HepG2 (cell line): ENCODE measurements around the gene SLC13A3. TPM values are rescaled to one million over a fixed set of nuclear protein-coding genes. Genes with fewer than 3 reads are reported as not detected.

Source experiments
- ATAC-seq: fragments of 200-7000 bp; cut with Tn5 transposase; 3 replicates; pipeline ENCODE4 v1.9.1; 2020; ENCODE audit warnings: mild to moderate bottlenecking, moderate library complexity
- BruUV-seq: library from RNA; stranded (reverse); fragments of 400-500 nt; replicated peaks from 2 replicates; lab custom pipeline; 2021; lab: Mats Ljungman, UMichigan
- CTCF ChIA-PET: fragments of 300-600 bp; formaldehyde crosslinking; extraction: SDS; loops from one replicate; lab custom pipeline; 2021; ENCODE audit warnings: low total read pairs, inconsistent platforms, low intra/inter-chr PET ratio; lab: Yijun Ruan, JAX
- POLR2A ChIA-PET: fragments of 350-600 bp; sonication (Branson Sonifier 250); formaldehyde crosslinking; loops from one replicate; lab custom pipeline; 2020; ENCODE audit warnings: antibody characterized with exemption, inconsistent platforms; lab: Yijun Ruan, JAX
- DNase-seq: peaks from one replicate; pipeline ENCODE4 v3.0.0-alpha.2; 2015; ENCODE audit warnings: low spot score
- FAIRE-seq: peaks from 3 replicates; lab custom pipeline; 2011; peaks lifted over from hg19 to GRCh38; lab: Jason Lieb, UNC
- H2AFZ ChIP-seq: one replicate; pipeline ENCODE4 v1.6.1; 2011; ENCODE audit warnings: low read length, inconsistent platforms
- H3K27ac ChIP-seq: fragments of 300-600 bp; 3 replicates; pipeline ENCODE4 v1.8.0; 2011; ENCODE audit warnings: mixed run types, mild to moderate bottlenecking, mixed read lengths, low read length, inconsistent platforms; ENCODE audit not compliant: insufficient read depth; ENCODE audit errors: extremely low read length
- H3K27me3 ChIP-seq, 2 experiments: fragments of 200-600 bp in 1 of 2; 2 replicates in 1 of 2; 3 replicates in 1 of 2; pipeline versions ENCODE4 v1.6.0 to v1.8.0; 2011; ENCODE audit warnings: low read length in 2 of 2, mild to moderate bottlenecking in 2 of 2, moderate library complexity in 2 of 2, inconsistent platforms in 1 of 2; ENCODE audit not compliant: insufficient read depth in 2 of 2, control insufficient read depth in 1 of 2
- H3K36me3 ChIP-seq, 2 experiments: fragments of 200-600 bp in 1 of 2; replicated peaks in 1 of 2; 2 replicates in 1 of 2; 3 replicates in 1 of 2; pipeline versions ENCODE4 v1.5.1 to v1.8.0; 2011; ENCODE audit warnings: low read length in 2 of 2, inconsistent platforms in 1 of 2; ENCODE audit not compliant: insufficient read depth in 2 of 2, control insufficient read depth in 1 of 2
- H3K4me1 ChIP-seq: 2 replicates; pipeline ENCODE4 v1.5.1; 2012; ENCODE audit warnings: low read length, inconsistent platforms; ENCODE audit not compliant: insufficient read depth
- H3K4me2 ChIP-seq: 2 replicates; pipeline ENCODE4 v1.6.0; 2011; ENCODE audit warnings: low read depth, low read length, inconsistent platforms
- H3K4me3 ChIP-seq, 3 experiments: fragments of 200-600 bp in 1 of 3; sonication (generic), shearing (Covaris generic) in 1 of 3; replicated peaks in 1 of 3; 2 replicates each; pipeline ENCODE4 v1.5.1; 2011 to 2016; ENCODE audit warnings: low read length in 3 of 3, inconsistent platforms in 2 of 3, low read depth in 2 of 3, mild to moderate bottlenecking in 2 of 3, control low read depth in 1 of 3, mixed read lengths in 1 of 3; ENCODE audit not compliant: insufficient read depth in 1 of 3
- H3K79me2 ChIP-seq: one replicate; pipeline ENCODE4 v1.6.1; 2011; ENCODE audit warnings: low read length, inconsistent platforms; ENCODE audit not compliant: insufficient read depth
- H3K9ac ChIP-seq: 2 replicates; pipeline ENCODE4 v1.6.0; 2011; ENCODE audit warnings: mild to moderate bottlenecking, low read depth, low read length, inconsistent platforms; ENCODE audit not compliant: insufficient read depth
- H3K9me3 ChIP-seq: 2 replicates; pipeline ENCODE4 v1.5.1; 2012; ENCODE audit warnings: mild to moderate bottlenecking, low read length
- H4K20me1 ChIP-seq: 2 replicates; pipeline ENCODE4 v1.6.0; 2011; ENCODE audit warnings: inconsistent platforms, mild to moderate bottlenecking, low read length, moderate library complexity; ENCODE audit not compliant: insufficient read depth
- ATF1 ChIP-seq: IDR thresholded peaks from 2 replicates; pipeline ENCODE4 v1.6.1; 2016; ENCODE audit warnings: mild to moderate bottlenecking, control low read depth
- GATAD2A ChIP-seq: IDR thresholded peaks from 2 replicates; pipeline ENCODE4 v1.6.1; 2016
- IRF2 ChIP-seq: IDR thresholded peaks from 2 replicates; pipeline ENCODE4 v1.6.1; 2018; ENCODE audit warnings: missing genetic modification reagents, missing compliant biosample characterization
- KLF12 ChIP-seq: sonication (generic); formaldehyde crosslinking; IDR thresholded peaks from 2 replicates; pipeline ENCODE4 v1.4.0; 2020; ENCODE audit warnings: missing genetic modification reagents, borderline replicate concordance
- PCBP2 ChIP-seq: fragments of 200-400 bp; formaldehyde crosslinking; optimal IDR thresholded peaks from 2 replicates; pipeline ENCODE3; 2018; ENCODE audit warnings: low read length, low read depth; ENCODE audit not compliant: poor library complexity, severe bottlenecking
- RCOR2 ChIP-seq: IDR thresholded peaks from 2 replicates; pipeline ENCODE4 v1.6.1; 2016; ENCODE audit warnings: missing biosample characterization, missing genetic modification reagents
- RFX3 ChIP-seq: IDR thresholded peaks from 2 replicates; pipeline ENCODE4 v1.6.1; 2016; ENCODE audit warnings: missing biosample characterization, missing genetic modification reagents
- ZBTB7A ChIP-seq: sonication (generic); formaldehyde crosslinking; IDR thresholded peaks from 2 replicates; pipeline ENCODE4 v1.8.0; 2022; ENCODE audit warnings: mild to moderate bottlenecking, missing genetic modification reagents
- ZKSCAN1 ChIP-seq: fragments of 150-350 bp; IDR thresholded peaks from 2 replicates; pipeline ENCODE4 v1.6.1; 2014; ENCODE audit warnings: low read length
- ZNF224 ChIP-seq: sonication (generic); formaldehyde crosslinking; IDR thresholded peaks from 2 replicates; pipeline ENCODE4 v1.5.0; 2020; ENCODE audit warnings: mild to moderate bottlenecking, missing genetic modification reagents
- ZNF501 ChIP-seq: sonication (generic); formaldehyde crosslinking; IDR thresholded peaks from 2 replicates; pipeline ENCODE4 v1.5.1; 2020; ENCODE audit warnings: mild to moderate bottlenecking, moderate library complexity, missing genetic modification reagents
- ZNF792 ChIP-seq: IDR thresholded peaks from 2 replicates; pipeline ENCODE4 v1.6.1; 2016
- ZNF83 ChIP-seq: sonication (generic); formaldehyde crosslinking; IDR thresholded peaks from 2 replicates; pipeline ENCODE4 v1.4.0; 2020; ENCODE audit warnings: missing genetic modification reagents, mild to moderate bottlenecking, borderline replicate concordance
- WGBS: methylation state at CpG from one replicate; pipeline ENCODE4 v1.1.6; 2017; ENCODE audit warnings: low lambda C conversion rate; 5-methylcytosine and 5-hydroxymethylcytosine counted together
- in situ Hi-C: cut with HindIII; loops from 2 replicates; pipeline ENCODE4 v1.10.0; 2017; ENCODE audit warnings: low pct_unique_long_range_greater_than_20kb; ENCODE audit not compliant: extremely low pct_ligation_motif_present
- intact Hi-C: fragments of 100-400 bp; cut with micrococcal nuclease; formaldehyde crosslinking; loops from one replicate; pipeline ENCODE4 v1.10.0; 2022; ENCODE audit not compliant: unreplicated experiment
- polyA plus RNA-seq, 8 experiments: library from polyadenylated mRNA; depleted of rRNA in 3 of 8; stranded (reverse) in 7 of 8; unstranded in 1 of 8; fragments of >200 nt; fragmentation: Illumina TruSeq in 4 of 8; extraction: Trizol in 4 of 8; gene quantifications; 2 replicates each; pipeline versions ENCODE4 v1.2.1 to v1.2.3, GENCODE V29; 2011 to 2016; ENCODE audit warnings: low read depth in 4 of 8, missing spikeins in 1 of 8, mixed read lengths in 1 of 8; ENCODE audit not compliant: insufficient read depth in 1 of 8
- total RNA-seq, 5 experiments: library from RNA; depleted of rRNA; stranded (reverse); fragments of >200 nt; fragmentation: Illumina TruSeq; extraction: Trizol; gene quantifications; 2 replicates each; pipeline ENCODE4 v1.2.3, GENCODE V29; 2016; ENCODE audit warnings: low read depth in 1 of 5
- TF ChIP-seq, protein P1 (sequence below): sonication (generic); formaldehyde crosslinking; IDR thresholded peaks from 2 replicates; pipeline ENCODE4 v1.8.0; 2022; ENCODE audit warnings: mild to moderate bottlenecking, missing genetic modification reagents, moderate library complexity

The SLC13A3 gene
- total and polyA plus RNA-seq, 2 of the 13 experiments (the other 11 are each of a cell fraction or from before 2014, with no cell fraction given), result 66.5 to 76.0 TPM

DNA sequence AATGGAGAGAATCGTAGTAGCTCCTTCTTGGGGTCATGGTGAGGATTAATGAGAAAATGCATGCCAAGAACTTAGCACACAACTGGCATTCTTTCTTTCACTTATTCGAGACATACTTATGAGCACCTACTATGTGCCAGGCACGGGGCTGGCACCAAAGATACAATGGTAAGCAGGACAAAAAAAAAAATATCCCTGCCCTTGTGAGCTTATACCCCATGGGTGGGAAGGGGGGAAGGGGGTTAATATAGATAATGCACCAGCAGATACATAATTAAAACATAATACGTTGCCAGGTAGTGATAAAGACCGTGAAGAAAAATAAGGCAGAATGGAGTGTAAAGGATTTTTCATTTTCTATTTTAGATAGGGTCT, 8.3 kb downstream of the SLC13A3 start:
- Histone ChIP-seq H3K4me3 (no peak overlapping the region), H3K9ac (no peak overlapping the region), H3K4me1 (peaks cover 95% of the 10 kb centered on the region), H4K20me1 (no peaks in the 10 kb centered on the region), H2AFZ (no peak overlapping the region), H3K79me2 (peaks cover 35% of the 10 kb centered on the region), H3K27me3 (no peaks in the 10 kb centered on the region), H3K9me3 (no peaks in the 10 kb centered on the region), H3K27ac (no peak overlapping the region), H3K4me2 (no peak overlapping the region), H3K36me3 (peaks cover 5 to 33% of the 10 kb centered on the region in 2 experiments)
- CTCF ChIA-PET, result no interaction called here
- POLR2A ChIA-PET, result interaction anchor here (1.2 to 2.3 kb wide), 2 partner anchors 11 to 24 kb away, joined by 3 to 7 read pairs; no protein-coding TSS in a partner anchor
- BruUV-seq, result no TSS peak
- FAIRE-seq (no peak), DNase-seq (no peak), ATAC-seq (no peak)
- in situ Hi-C loops, result no loop called here
- intact Hi-C loops, result no loop called here
- 98% methylated on average over 5 of the region's 5 CpGs for WGBS
- peak; percentile 16 for TF ChIP-seq PCBP2
- TF ChIP-seq ATF1 (CRISPR knock-in tag), result no peak
- no peak for TF ChIP-seq IRF2 (CRISPR knock-in tag)
- TF ChIP-seq ZBTB7A (CRISPR knock-in tag), result no peak
- TF ChIP-seq KLF12 (CRISPR knock-in tag), result no peak
- no peak for TF ChIP-seq ZNF501 (CRISPR knock-in tag)
- TF ChIP-seq ZNF83, result no peak
- TF ChIP-seq ZNF224, result no peak
- TF ChIP-seq RFX3, result no peak
- peak; percentile 60; the same call in 1 of the 2 replicates for TF ChIP-seq ZKSCAN1
- no peak for TF ChIP-seq ZNF792 (CRISPR knock-in tag)
- TF ChIP-seq, protein P1, sequence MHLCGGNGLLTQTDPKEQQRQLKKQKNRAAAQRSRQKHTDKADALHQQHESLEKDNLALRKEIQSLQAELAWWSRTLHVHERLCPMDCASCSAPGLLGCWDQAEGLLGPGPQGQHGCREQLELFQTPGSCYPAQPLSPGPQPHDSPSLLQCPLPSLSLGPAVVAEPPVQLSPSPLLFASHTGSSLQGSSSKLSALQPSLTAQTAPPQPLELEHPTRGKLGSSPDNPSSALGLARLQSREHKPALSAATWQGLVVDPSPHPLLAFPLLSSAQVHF (CRISPR knock-in tag), result no peak
- no peak for TF ChIP-seq GATAD2A (CRISPR knock-in tag)
- no peak for TF ChIP-seq RCOR2
